GM23338 (cell line): ENCODE data around the gene CCDC157. TPM values are rescaled to one million over a fixed set of nuclear protein-coding genes. Genes with fewer than 3 reads are reported as not detected.

Experiments
- ATAC-seq: fragments of 200-7000 bp; cut with Tn5 transposase; 3 replicates; pipeline ENCODE4 v1.9.1; 2020
- DNase-seq: peaks from one replicate; pipeline ENCODE4 v3.0.0-alpha.2; 2015; ENCODE audit warnings: low spot score
- H2AFZ ChIP-seq: fragments of 200-600 bp; sonication (generic); 2 replicates; pipeline ENCODE4 v1.8.0; 2016; ENCODE audit warnings: antibody characterized with exemption, mild to moderate bottlenecking, moderate library complexity
- H3F3A ChIP-seq: fragments of 200-600 bp; sonication (generic); replicated peaks from 2 replicates; pipeline ENCODE4 v1.8.0; 2017; ENCODE audit warnings: antibody characterized with exemption, mixed run types, low read depth
- H3K27ac ChIP-seq: fragments of 200-600 bp; sonication (generic); 2 replicates; pipeline ENCODE4 v1.6.1; 2016; ENCODE audit warnings: low read depth
- H3K27me3 ChIP-seq: fragments of 200-600 bp; sonication (generic); 2 replicates; pipeline ENCODE4 v1.8.0; 2016; ENCODE audit warnings: mild to moderate bottlenecking, mixed run types, moderate library complexity; ENCODE audit not compliant: insufficient read depth
- H3K36me3 ChIP-seq: fragments of 200-600 bp; sonication (generic); 2 replicates; pipeline ENCODE4 v1.8.0; 2016; ENCODE audit warnings: mild to moderate bottlenecking; ENCODE audit not compliant: insufficient read depth
- H3K4me1 ChIP-seq: fragments of 200-600 bp; sonication (generic); 2 replicates; pipeline ENCODE4 v1.8.0; 2016; ENCODE audit warnings: mild to moderate bottlenecking, moderate library complexity; ENCODE audit not compliant: insufficient read depth
- H3K4me2 ChIP-seq: fragments of 200-600 bp; sonication (generic); 2 replicates; pipeline ENCODE4 v1.7.1; 2017; ENCODE audit warnings: mixed run types
- H3K4me3 ChIP-seq: fragments of 200-600 bp; sonication (generic); 2 replicates; pipeline ENCODE4 v1.6.1; 2016; ENCODE audit warnings: mixed run types
- H3K79me2 ChIP-seq: fragments of 200-600 bp; sonication (generic); replicated peaks from 2 replicates; pipeline ENCODE4 v1.8.0; 2017; ENCODE audit warnings: mild to moderate bottlenecking; ENCODE audit not compliant: insufficient read depth
- H3K9me2 ChIP-seq: fragments of 200-600 bp; sonication (generic); 2 replicates; pipeline ENCODE4 v1.8.0; 2017; ENCODE audit not compliant: insufficient read depth
- H4K20me1 ChIP-seq: fragments of 200-600 bp; sonication (generic); replicated peaks from 2 replicates; pipeline ENCODE4 v1.8.0; 2017; ENCODE audit warnings: mild to moderate bottlenecking; ENCODE audit not compliant: insufficient read depth
- H3K27ac Mint-ChIP-seq: 2 replicates; pipeline ENCODE4 v1.8.0; 2020; ENCODE audit warnings: inconsistent platforms, mild to moderate bottlenecking, moderate library complexity, mixed read lengths
- H3K27me3 Mint-ChIP-seq: 3 replicates; pipeline ENCODE4 v1.8.0; 2022; ENCODE audit warnings: low read depth, mild to moderate bottlenecking, moderate library complexity, mixed read lengths, inconsistent platforms; ENCODE audit not compliant: insufficient read depth, poor library complexity
- H3K36me3 Mint-ChIP-seq: 3 replicates; pipeline ENCODE4 v1.8.0; 2021; ENCODE audit warnings: low read depth, mild to moderate bottlenecking, inconsistent platforms, moderate library complexity, mixed read lengths
- H3K4me1 Mint-ChIP-seq: 3 replicates; pipeline ENCODE4 v1.8.0; 2020; ENCODE audit warnings: mild to moderate bottlenecking, inconsistent platforms, mixed read lengths
- H3K4me3 Mint-ChIP-seq: 3 replicates; pipeline ENCODE4 v1.8.0; 2021; ENCODE audit warnings: moderate library complexity, mild to moderate bottlenecking, inconsistent platforms, mixed read lengths
- H3K9me3 Mint-ChIP-seq: 3 replicates; pipeline ENCODE4 v1.8.0; 2020; ENCODE audit warnings: moderate library complexity, mild to moderate bottlenecking, inconsistent platforms, mixed read lengths
- CREB1 ChIP-seq: fragments of 250-450 bp; sonication (Bioruptor Pico); IDR thresholded peaks from 2 replicates; pipeline ENCODE4 v1.5.0; 2020; ENCODE audit warnings: low read depth, mild to moderate bottlenecking, moderate library complexity
- CTCF ChIP-seq, 2 experiments: fragments of 200-600 bp in 1 of 2; sonication (generic) in 1 of 2; conservative IDR thresholded peaks; 2 replicates each; pipeline versions ENCODE4 v1.5.1 to v1.6.1; 2016 to 2017; ENCODE audit warnings: antibody characterized with exemption in 2 of 2, low read depth in 2 of 2, mild to moderate bottlenecking in 2 of 2, moderate library complexity in 1 of 2
- EZH2 ChIP-seq: fragments of 200-600 bp; sonication (generic); IDR thresholded peaks from one replicate; pipeline ENCODE4 v1.8.0; 2017; ENCODE audit warnings: antibody characterized with exemption, mild to moderate bottlenecking, low read depth; ENCODE audit not compliant: unreplicated experiment
- EZH2phosphoT487 ChIP-seq: fragments of 200-600 bp; sonication (generic); IDR thresholded peaks from one replicate; pipeline ENCODE4 v1.8.1; 2018; ENCODE audit warnings: antibody characterized with exemption; ENCODE audit not compliant: unreplicated experiment
- JUNB ChIP-seq: IDR thresholded peaks from one replicate; pipeline ENCODE4 v1.6.1; 2016; ENCODE audit warnings: antibody characterized with exemption; ENCODE audit not compliant: unreplicated experiment
- NANOG ChIP-seq: IDR thresholded peaks from 2 replicates; pipeline ENCODE4 v1.6.1; 2016; ENCODE audit warnings: antibody characterized with exemption, borderline replicate concordance
- POLR2AphosphoS5 ChIP-seq: IDR thresholded peaks from 2 replicates; pipeline ENCODE4 v1.6.1; 2016; ENCODE audit warnings: antibody characterized with exemption, low read depth
- STAT1 ChIP-seq: IDR thresholded peaks from one replicate; pipeline ENCODE4 v1.6.1; 2016; ENCODE audit warnings: antibody characterized with exemption; ENCODE audit not compliant: unreplicated experiment
- ZNF114 ChIP-seq: fragments of 250-450 bp; sonication (Bioruptor Pico); IDR thresholded peaks from 2 replicates; pipeline ENCODE4 v1.5.0; 2020; ENCODE audit warnings: mild to moderate bottlenecking, moderate library complexity
- ZNF331 ChIP-seq: fragments of 250-450 bp; sonication (Bioruptor Pico); IDR thresholded peaks from 2 replicates; pipeline ENCODE4 v1.5.0; 2020; ENCODE audit warnings: low read depth, mild to moderate bottlenecking, moderate library complexity
- ZNF462 ChIP-seq: fragments of 250-450 bp; sonication (Bioruptor Pico); IDR thresholded peaks from 2 replicates; pipeline ENCODE4 v1.5.0; 2020; ENCODE audit warnings: mild to moderate bottlenecking, moderate library complexity
- polyA plus RNA-seq: library from polyadenylated mRNA; unstranded; fragments of >200 nt; fragmentation: Nextera tagmentation; extraction: Ambion mirVana; gene quantifications from 2 replicates; pipeline ENCODE4 v1.2.1, GENCODE V29; 2016
- total RNA-seq: library from RNA; depleted of rRNA; stranded (reverse); fragments of >200 nt; shearing (Covaris generic); gene quantifications from 2 replicates; pipeline ENCODE4 v1.2.3, GENCODE V29; 2014
- TF ChIP-seq, protein P1 (sequence below): IDR thresholded peaks from 2 replicates; pipeline ENCODE4 v1.6.1; 2016; ENCODE audit warnings: antibody characterized with exemption
- TF ChIP-seq, protein P2 (sequence below): IDR thresholded peaks from one replicate; pipeline ENCODE4 v1.6.1; 2018; ENCODE audit warnings: antibody characterized with exemption; ENCODE audit not compliant: unreplicated experiment

Gene CCDC157
- total and polyA plus RNA-seq, 2 experiments from 2014 or later = 3.8 to 7.9 TPM

DNA sequence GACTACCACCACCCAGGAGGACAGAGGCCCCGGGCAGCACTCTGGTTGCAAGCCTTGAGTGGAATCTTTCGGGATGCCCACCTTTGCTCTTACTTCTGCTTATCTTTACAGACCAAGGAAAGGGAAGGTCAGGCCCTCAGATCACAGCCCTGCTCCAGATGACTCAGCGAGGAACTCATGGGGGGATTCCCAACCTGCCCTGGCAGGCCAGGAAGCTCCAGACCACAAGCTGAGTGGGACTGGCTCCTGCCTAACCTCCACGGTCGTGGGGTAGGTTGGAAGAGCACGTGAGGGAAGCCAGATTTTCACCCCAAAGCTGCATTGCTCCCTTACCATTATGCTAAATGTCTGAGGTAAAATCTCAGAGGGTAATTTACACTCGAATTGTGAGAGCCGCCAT, 41.9 kb upstream of the CCDC157 start:
- Histone ChIP-seq H4K20me1 (peaks cover 3% of the 10 kb centered on the region; the same call in 1 of the 2 replicates), H3K9me2 (no peaks in the 10 kb centered on the region), H3K79me2 (no peaks in the 10 kb centered on the region), H3K27me3 (no peaks in the 10 kb centered on the region), H3K4me1 (peaks cover 4% of the 10 kb centered on the region; the same call in 1 of the 2 replicates), H3K36me3 (no peaks in the 10 kb centered on the region), H3K4me2 (no peak overlapping the region), H2AFZ (no peak overlapping the region), H3K27ac (no peak overlapping the region), H3K4me3 (no peak overlapping the region), H3F3A (no peaks in the 10 kb centered on the region)
- TF ChIP-seq POLR2AphosphoS5 (no peak), CTCF (conservative IDR thresholded peaks at IDR 0.05; ENCODE audit: low read depth in 2 of 2) (no peak), CREB1 (CRISPR knock-in tag) (no peak), NANOG (no peak), EZH2 (no peak), JUNB (no peak), STAT1 (no peak), ZNF331 (no peak), EZH2phosphoT487 (no peak), ZNF114 (CRISPR knock-in tag) (no peak), ZNF462 (CRISPR knock-in tag) (no peak)
- TF ChIP-seq, protein P1, sequence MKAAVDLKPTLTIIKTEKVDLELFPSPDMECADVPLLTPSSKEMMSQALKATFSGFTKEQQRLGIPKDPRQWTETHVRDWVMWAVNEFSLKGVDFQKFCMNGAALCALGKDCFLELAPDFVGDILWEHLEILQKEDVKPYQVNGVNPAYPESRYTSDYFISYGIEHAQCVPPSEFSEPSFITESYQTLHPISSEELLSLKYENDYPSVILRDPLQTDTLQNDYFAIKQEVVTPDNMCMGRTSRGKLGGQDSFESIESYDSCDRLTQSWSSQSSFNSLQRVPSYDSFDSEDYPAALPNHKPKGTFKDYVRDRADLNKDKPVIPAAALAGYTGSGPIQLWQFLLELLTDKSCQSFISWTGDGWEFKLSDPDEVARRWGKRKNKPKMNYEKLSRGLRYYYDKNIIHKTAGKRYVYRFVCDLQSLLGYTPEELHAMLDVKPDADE = no peak
- TF ChIP-seq, protein P2, sequence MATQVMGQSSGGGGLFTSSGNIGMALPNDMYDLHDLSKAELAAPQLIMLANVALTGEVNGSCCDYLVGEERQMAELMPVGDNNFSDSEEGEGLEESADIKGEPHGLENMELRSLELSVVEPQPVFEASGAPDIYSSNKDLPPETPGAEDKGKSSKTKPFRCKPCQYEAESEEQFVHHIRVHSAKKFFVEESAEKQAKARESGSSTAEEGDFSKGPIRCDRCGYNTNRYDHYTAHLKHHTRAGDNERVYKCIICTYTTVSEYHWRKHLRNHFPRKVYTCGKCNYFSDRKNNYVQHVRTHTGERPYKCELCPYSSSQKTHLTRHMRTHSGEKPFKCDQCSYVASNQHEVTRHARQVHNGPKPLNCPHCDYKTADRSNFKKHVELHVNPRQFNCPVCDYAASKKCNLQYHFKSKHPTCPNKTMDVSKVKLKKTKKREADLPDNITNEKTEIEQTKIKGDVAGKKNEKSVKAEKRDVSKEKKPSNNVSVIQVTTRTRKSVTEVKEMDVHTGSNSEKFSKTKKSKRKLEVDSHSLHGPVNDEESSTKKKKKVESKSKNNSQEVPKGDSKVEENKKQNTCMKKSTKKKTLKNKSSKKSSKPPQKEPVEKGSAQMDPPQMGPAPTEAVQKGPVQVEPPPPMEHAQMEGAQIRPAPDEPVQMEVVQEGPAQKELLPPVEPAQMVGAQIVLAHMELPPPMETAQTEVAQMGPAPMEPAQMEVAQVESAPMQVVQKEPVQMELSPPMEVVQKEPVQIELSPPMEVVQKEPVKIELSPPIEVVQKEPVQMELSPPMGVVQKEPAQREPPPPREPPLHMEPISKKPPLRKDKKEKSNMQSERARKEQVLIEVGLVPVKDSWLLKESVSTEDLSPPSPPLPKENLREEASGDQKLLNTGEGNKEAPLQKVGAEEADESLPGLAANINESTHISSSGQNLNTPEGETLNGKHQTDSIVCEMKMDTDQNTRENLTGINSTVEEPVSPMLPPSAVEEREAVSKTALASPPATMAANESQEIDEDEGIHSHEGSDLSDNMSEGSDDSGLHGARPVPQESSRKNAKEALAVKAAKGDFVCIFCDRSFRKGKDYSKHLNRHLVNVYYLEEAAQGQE = no peak
- H3K27ac Mint-ChIP-seq = peak overlapping the region; percentile 61
- peaks cover 3% of the 10 kb centered on the region for H3K27me3 Mint-ChIP-seq
- DNase-seq = no peak
- H3K4me1 Mint-ChIP-seq = peaks cover 11% of the 10 kb centered on the region
- ATAC-seq = no peak
- no peaks in the 10 kb centered on the region for H3K9me3 Mint-ChIP-seq
- H3K4me3 Mint-ChIP-seq = no peak overlapping the region
- no peaks in the 10 kb centered on the region for H3K36me3 Mint-ChIP-seq
